ENCODE data around the gene VTI1A.

- TF ChIP-seq CTCF (IDR thresholded peaks at IDR 0.05) (no peak), POLR2AphosphoS5 (IDR thresholded peaks at IDR 0.05) (no peak), POLR2A (IDR thresholded peaks at IDR 0.05) (no peak)
Observed at GRCh38 chr10:112497347-112497950, 50.4 kb downstream of the VTI1A start.

All from breast epithelium (tissue), 3 donors.